Endodermal cell (in vitro differentiated cells): ENCODE measurements around the gene TEX28. TPM values are rescaled to one million over a fixed set of nuclear protein-coding genes. Genes with fewer than 3 reads are reported as not detected.

Experiments
- DNase-seq: peaks from one replicate; pipeline ENCODE4 v3.0.0-alpha.2; 2017
- H3K27ac ChIP-seq: 2 replicates; pipeline ENCODE4 v1.5.1; 2013; ENCODE audit warnings: mild to moderate bottlenecking, low read depth, low read length, moderate library complexity
- H3K27me3 ChIP-seq: 2 replicates; pipeline ENCODE4 v1.6.1; 2013; ENCODE audit warnings: mild to moderate bottlenecking, low read length, moderate library complexity; ENCODE audit not compliant: insufficient read depth, control insufficient read depth, poor library complexity, severe bottlenecking
- H3K36me3 ChIP-seq: 2 replicates; pipeline ENCODE4 v1.7.0; 2013; ENCODE audit warnings: mild to moderate bottlenecking, low read length, moderate library complexity; ENCODE audit not compliant: control insufficient read depth, insufficient read depth
- H3K4me1 ChIP-seq: one replicate; pipeline ENCODE4 v1.7.0; 2013; ENCODE audit warnings: low read length; ENCODE audit not compliant: control insufficient read depth, insufficient read depth
- H3K4me3 ChIP-seq: 2 replicates; pipeline ENCODE4 v1.5.1; 2013; ENCODE audit warnings: mild to moderate bottlenecking, low read length, moderate library complexity
- H3K9ac ChIP-seq: 2 replicates; pipeline ENCODE4 v1.6.1; 2013; ENCODE audit warnings: mild to moderate bottlenecking, low read length, moderate library complexity; ENCODE audit not compliant: poor library complexity, severe bottlenecking; ENCODE audit errors: extremely low read depth
- H3K9me3 ChIP-seq: 2 replicates; pipeline ENCODE4 v1.6.1; 2013; ENCODE audit warnings: mild to moderate bottlenecking, low read length, moderate library complexity; ENCODE audit not compliant: control insufficient read depth
- H3K27ac Mint-ChIP-seq: 2 replicates; pipeline ENCODE4 v1.8.0; 2020; ENCODE audit warnings: mixed read lengths
- H3K27me3 Mint-ChIP-seq: 2 replicates; pipeline ENCODE4 v1.8.0; 2021; ENCODE audit warnings: mild to moderate bottlenecking, mixed read lengths; ENCODE audit not compliant: insufficient read depth
- H3K36me3 Mint-ChIP-seq: 2 replicates; pipeline ENCODE4 v1.8.0; 2020; ENCODE audit warnings: low read depth, mixed read lengths
- H3K4me1 Mint-ChIP-seq: 2 replicates; pipeline ENCODE4 v1.8.0; 2020; ENCODE audit warnings: mixed read lengths
- H3K4me3 Mint-ChIP-seq: 2 replicates; pipeline ENCODE4 v1.8.0; 2020; ENCODE audit warnings: mild to moderate bottlenecking, moderate library complexity, mixed read lengths
- H3K9me3 Mint-ChIP-seq: 2 replicates; pipeline ENCODE4 v1.8.0; 2020; ENCODE audit warnings: mild to moderate bottlenecking, mixed read lengths
- CTCF ChIP-seq: fragments of 200-600 bp; sonication (generic); conservative IDR thresholded peaks from 2 replicates; pipeline ENCODE4 v1.5.0; 2021; ENCODE audit warnings: antibody characterized with exemption, mild to moderate bottlenecking
- WGBS, 2 experiments: methylation state at CpG; one replicate each; pipeline versions ENCODE4 v1.1.5 to v1.1.7; 2013; ENCODE audit warnings: missing lambda C conversion rate in 2 of 2, mixed read lengths in 1 of 2; ENCODE audit not compliant: insufficient coverage in 1 of 2, insufficient read length in 1 of 2; 5-methylcytosine and 5-hydroxymethylcytosine counted together
- total RNA-seq, 2 donors: library from RNA; stranded (reverse); fragmentation: NEBNext Ultra II Directional in 1 of 2; extraction: Animal tissue kit (Norgen Biotek cat#: 25700) in 1 of 2; gene quantifications; 2 replicates in 1 of 2; 3 replicates in 1 of 2; pipeline ENCODE4 v1.2.1, GENCODE V29; 2021

TEX28 gene
- total RNA-seq, 2 donors from 2014 or later = not detected

- Histone ChIP-seq H3K4me1 (no peaks in the 10 kb centered on the region), H3K4me3 (no peak overlapping the region), H3K27ac (no peak overlapping the region), H3K27me3 (no peaks in the 10 kb centered on the region), H3K36me3 (no peaks in the 10 kb centered on the region), H3K9ac (no peak overlapping the region), H3K9me3 (no peaks in the 10 kb centered on the region)
- WGBS, 2 experiments = 86 to 97% methylated on average over 7 to 10 of the region's 10 CpGs
- TF ChIP-seq CTCF = no peak
- H3K4me3 Mint-ChIP-seq = no peak overlapping the region
- no peak overlapping the region for H3K27ac Mint-ChIP-seq
- peaks cover 4% of the 10 kb centered on the region for H3K27me3 Mint-ChIP-seq
- no peaks in the 10 kb centered on the region for H3K4me1 Mint-ChIP-seq
- peaks cover 73% of the 10 kb centered on the region for H3K9me3 Mint-ChIP-seq
- no peaks in the 10 kb centered on the region for H3K36me3 Mint-ChIP-seq
- DNase-seq = no peak
These were observed 28.0 kb upstream of the TEX28 start for GRCh38 chrX:154322890-154323289.

GRCh38 chrX:154321594-154321993, 26.7 kb upstream of the TEX28 start:
- Mint-ChIP-seq H3K9me3 (peaks cover 73% of the 10 kb centered on the region), H3K36me3 (no peaks in the 10 kb centered on the region), H3K4me1 (no peaks in the 10 kb centered on the region), H3K27ac (no peak overlapping the region), H3K4me3 (no peak overlapping the region), H3K27me3 (peaks cover 4% of the 10 kb centered on the region)
- no peaks in the 10 kb centered on the region for H3K9me3 ChIP-seq
- TF ChIP-seq CTCF = no peak
- H3K27me3 ChIP-seq = no peaks in the 10 kb centered on the region
- H3K36me3 ChIP-seq = no peaks in the 10 kb centered on the region
- H3K9ac ChIP-seq = no peak overlapping the region
- H3K4me1 ChIP-seq = no peaks in the 10 kb centered on the region
- no peak overlapping the region for H3K4me3 ChIP-seq
- 83 to 86% methylated on average over 4 to 10 of the region's 10 CpGs for WGBS, 2 experiments
- H3K27ac ChIP-seq = no peak overlapping the region
- no peak for DNase-seq

GRCh38 chrX:154321152-154321551, 26.2 kb upstream of the TEX28 start:
- Mint-ChIP-seq H3K9me3 (peaks cover 72% of the 10 kb centered on the region), H3K4me1 (no peaks in the 10 kb centered on the region), H3K36me3 (no peaks in the 10 kb centered on the region), H3K27ac (no peak overlapping the region), H3K4me3 (no peak overlapping the region), H3K27me3 (peaks cover 4% of the 10 kb centered on the region)
- Histone ChIP-seq H3K27ac (no peak overlapping the region), H3K27me3 (no peaks in the 10 kb centered on the region), H3K36me3 (no peaks in the 10 kb centered on the region), H3K4me3 (no peak overlapping the region), H3K9me3 (no peaks in the 10 kb centered on the region), H3K4me1 (no peaks in the 10 kb centered on the region), H3K9ac (no peak overlapping the region)
- no peak for TF ChIP-seq CTCF
- 88 to 100% methylated on average over 2 to 6 of the region's 7 CpGs for WGBS, 2 experiments
- DNase-seq = no peak
